Upper lobe of left lung (tissue), 4 donors: ENCODE results near the gene SMOC1.

ENCODE experiments used
- EP300 ChIP-seq, 4 donors: sonication (generic); formaldehyde crosslinking; IDR thresholded peaks; one replicate each; pipeline ENCODE4 v1.5.1; 2017; ENCODE audit warnings: antibody characterized with exemption in 4 of 4, control low read depth in 2 of 4
- POLR2AphosphoS5 ChIP-seq, 2 donors: sonication (generic); formaldehyde crosslinking; IDR thresholded peaks; one replicate each; pipeline ENCODE4 v1.5.1; 2017; ENCODE audit warnings: antibody characterized with exemption in 2 of 2
- TF ChIP-seq, protein P1 (sequence below), 6 experiments: fragments of 450-650 bp in 4 of 6; fragments of 200-600 bp in 2 of 6; sonication (generic) in 2 of 6; IDR thresholded peaks; one replicate each; pipeline ENCODE4 v1.5.1; 2016 to 2019; ENCODE audit warnings: antibody characterized with exemption in 6 of 6

DNA sequence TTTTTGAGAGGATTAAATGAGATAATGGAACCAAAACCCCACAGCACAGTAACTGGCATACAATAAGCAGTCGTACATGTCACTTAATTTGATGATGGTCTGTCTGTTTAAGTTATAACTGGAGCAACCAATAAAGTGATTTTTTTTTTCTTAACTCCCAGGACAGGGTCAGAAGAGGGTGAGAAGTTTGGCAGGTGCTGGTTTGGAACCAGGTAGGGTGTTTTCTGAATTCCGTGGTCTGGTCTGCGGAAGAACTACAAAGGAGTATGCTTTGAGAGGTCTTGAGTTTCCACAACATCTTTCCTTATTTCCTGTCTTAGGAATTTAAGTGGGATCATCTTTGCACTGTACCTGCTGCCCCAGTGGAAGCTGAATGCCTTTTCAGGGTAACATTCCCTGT, 197.8 kb downstream of the SMOC1 start:
- TF ChIP-seq, protein P1, sequence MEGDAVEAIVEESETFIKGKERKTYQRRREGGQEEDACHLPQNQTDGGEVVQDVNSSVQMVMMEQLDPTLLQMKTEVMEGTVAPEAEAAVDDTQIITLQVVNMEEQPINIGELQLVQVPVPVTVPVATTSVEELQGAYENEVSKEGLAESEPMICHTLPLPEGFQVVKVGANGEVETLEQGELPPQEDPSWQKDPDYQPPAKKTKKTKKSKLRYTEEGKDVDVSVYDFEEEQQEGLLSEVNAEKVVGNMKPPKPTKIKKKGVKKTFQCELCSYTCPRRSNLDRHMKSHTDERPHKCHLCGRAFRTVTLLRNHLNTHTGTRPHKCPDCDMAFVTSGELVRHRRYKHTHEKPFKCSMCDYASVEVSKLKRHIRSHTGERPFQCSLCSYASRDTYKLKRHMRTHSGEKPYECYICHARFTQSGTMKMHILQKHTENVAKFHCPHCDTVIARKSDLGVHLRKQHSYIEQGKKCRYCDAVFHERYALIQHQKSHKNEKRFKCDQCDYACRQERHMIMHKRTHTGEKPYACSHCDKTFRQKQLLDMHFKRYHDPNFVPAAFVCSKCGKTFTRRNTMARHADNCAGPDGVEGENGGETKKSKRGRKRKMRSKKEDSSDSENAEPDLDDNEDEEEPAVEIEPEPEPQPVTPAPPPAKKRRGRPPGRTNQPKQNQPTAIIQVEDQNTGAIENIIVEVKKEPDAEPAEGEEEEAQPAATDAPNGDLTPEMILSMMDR (IDR thresholded peaks at IDR 0.05), result no peak
- TF ChIP-seq EP300 (IDR thresholded peaks at IDR 0.05) (no peak), POLR2AphosphoS5 (IDR thresholded peaks at IDR 0.05) (no peak)
